LNCaP clone FGC (cell line): ENCODE data around the gene CNPY1.

Experiments
- DNase-seq: peaks from one replicate; pipeline ENCODE4 v3.0.0-alpha.2; 2011; ENCODE audit warnings: low read depth
- H3K4me3 ChIP-seq: 2 replicates; pipeline ENCODE4 v1.5.1; 2011; ENCODE audit warnings: mild to moderate bottlenecking, low read depth, low read length, control low read depth
- TF ChIP-seq, protein P1 (sequence below): IDR thresholded peaks from 2 replicates; pipeline ENCODE4 v1.5.1; 2012; ENCODE audit warnings: mild to moderate bottlenecking; ENCODE audit not compliant: control insufficient read depth, insufficient read depth; ENCODE audit errors: extremely low read depth

CNPY1 gene

DNA sequence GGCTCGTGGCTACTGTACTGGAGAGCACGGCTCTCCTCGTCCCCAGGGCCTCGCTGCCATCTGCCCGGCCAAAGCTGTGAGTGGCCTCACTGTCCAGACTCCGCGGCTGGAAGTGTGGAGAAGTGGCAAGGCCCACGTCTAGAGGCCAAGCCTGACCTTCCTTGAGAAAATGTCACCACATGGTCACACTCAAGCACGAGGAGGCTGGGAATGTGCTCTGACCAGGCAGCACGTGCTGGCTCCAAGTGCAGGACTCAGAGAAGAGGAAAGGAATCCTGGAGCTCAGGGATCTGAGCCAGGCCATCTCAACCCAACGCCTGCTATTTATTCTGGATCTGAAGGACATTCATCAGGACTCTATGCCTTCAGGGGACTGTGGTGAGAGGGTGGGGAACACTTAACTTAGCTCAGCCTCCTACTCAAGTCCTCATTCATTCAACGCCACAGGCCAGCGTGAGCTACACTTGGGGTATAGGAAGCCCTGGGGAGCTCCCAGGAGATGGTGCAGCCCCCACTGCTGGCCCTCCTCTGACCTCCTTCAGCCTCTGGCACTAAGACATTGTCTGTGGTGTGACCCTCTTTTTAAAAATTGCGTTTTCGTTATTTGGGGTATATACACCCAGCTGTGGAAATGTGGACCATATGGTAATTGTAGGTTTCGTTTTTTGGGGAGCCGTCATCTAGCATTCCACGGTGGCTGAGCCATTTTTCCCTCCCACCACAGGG lies 59.4 kb downstream of the CNPY1 start:
- DNase-seq = no peak
- TF ChIP-seq, protein P1, sequence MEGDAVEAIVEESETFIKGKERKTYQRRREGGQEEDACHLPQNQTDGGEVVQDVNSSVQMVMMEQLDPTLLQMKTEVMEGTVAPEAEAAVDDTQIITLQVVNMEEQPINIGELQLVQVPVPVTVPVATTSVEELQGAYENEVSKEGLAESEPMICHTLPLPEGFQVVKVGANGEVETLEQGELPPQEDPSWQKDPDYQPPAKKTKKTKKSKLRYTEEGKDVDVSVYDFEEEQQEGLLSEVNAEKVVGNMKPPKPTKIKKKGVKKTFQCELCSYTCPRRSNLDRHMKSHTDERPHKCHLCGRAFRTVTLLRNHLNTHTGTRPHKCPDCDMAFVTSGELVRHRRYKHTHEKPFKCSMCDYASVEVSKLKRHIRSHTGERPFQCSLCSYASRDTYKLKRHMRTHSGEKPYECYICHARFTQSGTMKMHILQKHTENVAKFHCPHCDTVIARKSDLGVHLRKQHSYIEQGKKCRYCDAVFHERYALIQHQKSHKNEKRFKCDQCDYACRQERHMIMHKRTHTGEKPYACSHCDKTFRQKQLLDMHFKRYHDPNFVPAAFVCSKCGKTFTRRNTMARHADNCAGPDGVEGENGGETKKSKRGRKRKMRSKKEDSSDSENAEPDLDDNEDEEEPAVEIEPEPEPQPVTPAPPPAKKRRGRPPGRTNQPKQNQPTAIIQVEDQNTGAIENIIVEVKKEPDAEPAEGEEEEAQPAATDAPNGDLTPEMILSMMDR = no peak

DNA sequence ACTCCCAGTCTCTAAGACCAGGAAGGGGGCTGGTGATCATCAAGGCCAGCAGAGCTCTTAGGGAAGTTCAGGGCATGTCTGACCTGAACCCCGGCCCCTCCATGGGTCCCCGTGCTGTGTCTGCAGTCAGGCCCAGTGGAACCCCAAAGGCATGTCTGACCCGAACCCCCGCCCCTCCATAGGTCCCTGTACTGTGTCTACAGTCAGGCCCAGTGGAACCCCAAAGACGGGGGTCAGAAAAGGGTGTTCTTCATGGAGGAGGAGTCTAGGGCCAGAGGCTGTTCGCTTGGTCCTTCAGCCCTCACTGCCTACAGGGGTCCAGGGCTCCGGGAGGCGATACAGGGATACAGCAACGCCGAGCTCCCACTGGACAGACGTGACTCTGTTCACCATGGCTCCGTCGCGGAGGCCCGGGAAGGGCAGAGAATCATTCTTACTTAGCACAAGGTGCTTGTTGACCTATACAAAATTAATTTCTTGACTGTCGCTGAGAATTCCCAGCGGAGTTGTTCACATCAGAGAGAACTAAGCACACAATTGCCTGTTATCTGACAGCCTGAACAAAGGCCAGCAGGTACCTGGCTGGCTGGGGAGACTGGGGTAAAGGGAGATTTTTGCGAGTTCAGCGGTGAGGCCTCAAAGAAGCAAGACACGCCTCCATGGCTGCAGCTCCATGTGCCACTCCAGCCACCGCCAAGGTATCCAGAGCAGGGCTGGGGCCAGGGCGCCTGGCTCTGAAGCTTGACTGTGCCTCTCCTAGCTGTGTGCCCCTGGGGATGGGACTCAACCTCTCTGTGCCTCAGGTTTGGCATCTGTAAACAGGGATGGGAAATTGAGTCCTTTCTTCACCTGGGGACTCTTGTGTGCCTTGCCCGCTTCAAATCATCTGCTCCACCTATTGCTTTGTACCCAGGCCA lies 61.6 kb downstream of the CNPY1 start:
- H3K4me3 ChIP-seq = no peak overlapping the region
- TF ChIP-seq, protein P1 = no peak
- no peak for DNase-seq

More for the DNA sequence above, 59.4 kb downstream of the CNPY1 start:
- no peak overlapping the region for H3K4me3 ChIP-seq

DNA sequence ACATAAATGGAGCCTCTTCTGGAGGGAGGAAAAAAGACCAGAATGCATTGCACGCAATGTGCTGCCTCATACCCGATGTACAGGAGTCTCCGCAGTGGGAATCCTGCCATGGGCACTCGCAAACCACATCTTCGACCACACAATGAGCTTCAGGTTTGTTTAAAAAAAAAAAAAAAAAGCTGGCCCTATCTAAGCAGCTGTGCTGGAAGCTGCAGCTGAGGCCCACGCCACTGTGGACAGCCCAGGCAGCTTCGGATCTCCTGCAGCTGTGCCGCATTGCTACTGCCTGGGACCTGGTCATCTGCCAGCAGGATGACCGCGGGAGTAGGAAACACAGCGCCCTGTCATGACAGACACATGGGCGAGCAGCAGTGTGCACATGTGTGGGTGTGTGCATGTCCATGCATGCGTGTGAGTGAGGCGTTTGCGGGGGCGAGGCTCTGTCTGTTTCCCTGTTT lies 62.5 kb downstream of the CNPY1 start:
- TF ChIP-seq, protein P1 = no peak
- no peak for DNase-seq
- no peak overlapping the region for H3K4me3 ChIP-seq

DNA sequence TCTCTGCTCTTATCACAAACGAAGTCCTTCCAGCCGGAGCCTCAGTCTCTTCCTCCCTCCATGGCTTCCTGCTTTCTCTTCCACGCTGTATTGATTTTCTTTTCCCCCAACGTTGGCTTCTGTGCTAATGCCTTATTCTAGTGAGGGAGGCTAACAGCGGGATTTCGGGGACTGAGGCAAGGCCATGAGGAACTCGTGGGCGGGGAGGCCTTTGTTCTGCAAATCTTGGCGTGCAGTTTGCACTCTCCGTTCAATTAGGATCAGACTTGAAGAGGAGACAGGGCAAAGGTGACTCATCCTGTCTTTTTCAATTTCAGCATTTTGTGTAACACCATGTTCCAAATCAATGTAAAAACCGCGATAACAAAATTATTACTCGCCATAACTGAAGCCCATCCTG lies 63.1 kb downstream of the CNPY1 start:
- TF ChIP-seq, protein P1 = no peak
- H3K4me3 ChIP-seq = no peak overlapping the region
- DNase-seq = no peak

DNA sequence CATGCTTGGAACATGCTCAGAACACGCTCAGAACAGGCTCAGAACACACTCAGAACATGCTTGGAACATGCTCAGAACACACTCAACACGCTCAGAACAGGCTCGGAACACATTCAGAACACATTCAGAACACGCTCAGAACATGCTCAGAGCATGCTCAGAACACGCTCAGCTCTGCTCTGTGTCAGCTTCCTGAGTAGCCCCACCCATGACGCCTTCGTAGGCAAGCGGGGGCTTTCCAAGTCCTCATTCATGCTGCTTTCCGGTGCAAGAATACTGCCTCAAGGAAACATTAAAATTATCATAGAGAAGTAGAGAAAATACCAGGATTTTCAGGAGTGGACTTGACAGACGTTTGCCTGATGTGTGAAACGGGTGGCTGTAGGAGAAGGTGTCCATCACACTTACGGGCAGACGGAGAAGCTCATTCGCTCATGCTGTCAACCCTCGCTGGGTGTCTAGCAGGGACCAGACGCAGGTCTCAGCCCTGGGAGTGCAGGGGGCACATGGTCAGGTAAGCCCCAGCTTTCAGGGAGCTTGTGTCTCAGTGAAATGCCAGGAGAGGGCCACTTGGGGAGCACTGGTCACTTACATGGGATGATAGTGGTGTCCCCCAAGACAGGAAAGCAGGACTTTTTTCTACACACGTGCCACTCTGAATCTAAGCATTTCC lies 63.7 kb downstream of the CNPY1 start:
- TF ChIP-seq, protein P1 = no peak
- DNase-seq = no peak
- H3K4me3 ChIP-seq = no peak overlapping the region

DNA sequence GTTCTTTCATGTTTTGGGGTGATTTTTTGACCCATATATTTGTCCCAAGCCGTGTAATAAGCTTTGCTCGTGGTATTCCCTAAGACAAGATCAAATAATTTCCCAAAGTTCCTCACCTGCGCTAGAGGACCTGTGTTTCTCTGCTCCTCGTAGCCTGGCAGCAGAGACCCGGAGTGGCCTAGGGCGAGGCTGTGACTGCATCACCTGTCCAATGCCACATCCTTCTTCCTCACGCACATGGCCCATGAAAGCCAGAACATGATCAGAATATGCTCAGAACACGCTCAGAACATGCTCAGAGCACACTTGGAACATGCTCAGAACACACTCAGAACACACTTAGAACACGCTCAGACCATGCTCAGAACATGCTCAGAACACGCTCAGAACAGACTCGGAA lies 64.6 kb downstream of the CNPY1 start:
- TF ChIP-seq, protein P1 = no peak
- DNase-seq = no peak
- no peak overlapping the region for H3K4me3 ChIP-seq
